ENCODE measurements around the gene IMMT. TPM values are rescaled to one million over a fixed set of nuclear protein-coding genes. Genes with fewer than 3 reads are reported as not detected.

Gene IMMT
- total and polyA plus RNA-seq, 9 of the 15 experiments (the other 6 are each of a cell fraction or from before 2014, with no cell fraction given) = 119 to 294 (median 140) TPM

- TF ChIP-seq ZNF354B (CRISPR knock-in tag; IDR thresholded peaks at IDR 0.05) = no peak
- no peak for TF ChIP-seq ZNF512 (tag; IDR thresholded peaks at IDR 0.05)
- peak; percentile 99 for TF ChIP-seq LCOR (CRISPR knock-in tag; IDR thresholded peaks at IDR 0.05)
- no peak for TF ChIP-seq MTF1 (CRISPR knock-in tag; IDR thresholded peaks at IDR 0.05; ENCODE audit: borderline replicate concordance)
- TF ChIP-seq ZNF696 (CRISPR knock-in tag; conservative IDR thresholded peaks at IDR 0.05) = no peak
- no peak for TF ChIP-seq PREB (CRISPR knock-in tag; IDR thresholded peaks at IDR 0.05)
- TF ChIP-seq ZBTB2 (IDR thresholded peaks at IDR 0.05) = no peak
- TF ChIP-seq ZNF766 (CRISPR knock-in tag; conservative IDR thresholded peaks at IDR 0.05) = no peak
- TF ChIP-seq NFATC3 (IDR thresholded peaks at IDR 0.05) = no peak
- no peak for TF ChIP-seq HMG20B (CRISPR knock-in tag; IDR thresholded peaks at IDR 0.05)
- TF ChIP-seq ESRRB (CRISPR knock-in tag; IDR thresholded peaks at IDR 0.05; ENCODE audit: borderline replicate concordance) = no peak
- no peak for TF ChIP-seq E2F1 (CRISPR knock-in tag; IDR thresholded peaks at IDR 0.05)
- TF ChIP-seq DACH1 (IDR thresholded peaks at IDR 0.05; ENCODE audit: partially characterized antibody) = no peak
- no peak for TF ChIP-seq U2AF2 (optimal IDR thresholded peaks at IDR 0.05; ENCODE audit: low read depth, low read length)
- peak in 1 of 2 experiments; percentile 57; a peak in 1 of 4 replicates for TF ChIP-seq ARNT (IDR thresholded peaks at IDR 0.05)
- no peak for TF ChIP-seq ZNF121 (CRISPR knock-in tag; conservative IDR thresholded peaks at IDR 0.05)
- no peak for TF ChIP-seq ZFP1 (CRISPR knock-in tag; IDR thresholded peaks at IDR 0.05)
- TF ChIP-seq ADNP (tag; IDR thresholded peaks at IDR 0.05) = no peak
- TF ChIP-seq TFAP4 (CRISPR knock-in tag; IDR thresholded peaks at IDR 0.05; ENCODE audit: borderline replicate concordance) = no peak
- no peak for TF ChIP-seq ILK (tag; IDR thresholded peaks at IDR 0.05; ENCODE audit: borderline replicate concordance, low read depth)
- no peak for TF ChIP-seq MTA3 (IDR thresholded peaks at IDR 0.05; ENCODE audit: borderline replicate concordance)
- no peak for TF ChIP-seq PURB (CRISPR knock-in tag; IDR thresholded peaks at IDR 0.05; ENCODE audit: low read depth)
- TF ChIP-seq ARID2 (IDR thresholded peaks at IDR 0.05) = peak; percentile 39; the same call in 1 of the 2 replicates
- TF ChIP-seq ZNF212 (CRISPR knock-in tag; IDR thresholded peaks at IDR 0.05) = no peak
Observed at GRCh38 chr2:86221066-86221684, 25.9 kb upstream of the IMMT start (continued).

All from K562 (cell line).